ENCODE data around the gene SF3A2. TPM values are rescaled to one million over a fixed set of nuclear protein-coding genes. Genes with fewer than 3 reads are reported as not detected.

Gene SF3A2
- total RNA-seq, 1 donor from 2014 or later: 71.2 TPM

- H3K27ac ChIP-seq: no peak overlapping the region
- no peak for DNase-seq (ENCODE audit: extremely low spot score in 2 of 2)
- H3K4me3 ChIP-seq: no peak overlapping the region
- H3K9me3 ChIP-seq: no peaks in the 10 kb centered on the region
- peaks cover 0 to 50% of the 10 kb centered on the region in 2 donors for H3K36me3 ChIP-seq
- TF ChIP-seq, protein P1, sequence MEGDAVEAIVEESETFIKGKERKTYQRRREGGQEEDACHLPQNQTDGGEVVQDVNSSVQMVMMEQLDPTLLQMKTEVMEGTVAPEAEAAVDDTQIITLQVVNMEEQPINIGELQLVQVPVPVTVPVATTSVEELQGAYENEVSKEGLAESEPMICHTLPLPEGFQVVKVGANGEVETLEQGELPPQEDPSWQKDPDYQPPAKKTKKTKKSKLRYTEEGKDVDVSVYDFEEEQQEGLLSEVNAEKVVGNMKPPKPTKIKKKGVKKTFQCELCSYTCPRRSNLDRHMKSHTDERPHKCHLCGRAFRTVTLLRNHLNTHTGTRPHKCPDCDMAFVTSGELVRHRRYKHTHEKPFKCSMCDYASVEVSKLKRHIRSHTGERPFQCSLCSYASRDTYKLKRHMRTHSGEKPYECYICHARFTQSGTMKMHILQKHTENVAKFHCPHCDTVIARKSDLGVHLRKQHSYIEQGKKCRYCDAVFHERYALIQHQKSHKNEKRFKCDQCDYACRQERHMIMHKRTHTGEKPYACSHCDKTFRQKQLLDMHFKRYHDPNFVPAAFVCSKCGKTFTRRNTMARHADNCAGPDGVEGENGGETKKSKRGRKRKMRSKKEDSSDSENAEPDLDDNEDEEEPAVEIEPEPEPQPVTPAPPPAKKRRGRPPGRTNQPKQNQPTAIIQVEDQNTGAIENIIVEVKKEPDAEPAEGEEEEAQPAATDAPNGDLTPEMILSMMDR (IDR thresholded peaks at IDR 0.05): no peak
- TF ChIP-seq POLR2AphosphoS5 (IDR thresholded peaks at IDR 0.05; ENCODE audit: insufficient read depth in 1 of 2, low read depth in 1 of 2): no peak
- TF ChIP-seq POLR2A (IDR thresholded peaks at IDR 0.05): no peak
- no peaks in the 10 kb centered on the region for H3K4me1 ChIP-seq
- no peaks in the 10 kb centered on the region for H3K27me3 ChIP-seq
- intact Hi-C loops (cut with DNase I): no loop called here
Measured at GRCh38 chr19:2221918-2222317, 14.7 kb upstream of the SF3A2 start.

DNA sequence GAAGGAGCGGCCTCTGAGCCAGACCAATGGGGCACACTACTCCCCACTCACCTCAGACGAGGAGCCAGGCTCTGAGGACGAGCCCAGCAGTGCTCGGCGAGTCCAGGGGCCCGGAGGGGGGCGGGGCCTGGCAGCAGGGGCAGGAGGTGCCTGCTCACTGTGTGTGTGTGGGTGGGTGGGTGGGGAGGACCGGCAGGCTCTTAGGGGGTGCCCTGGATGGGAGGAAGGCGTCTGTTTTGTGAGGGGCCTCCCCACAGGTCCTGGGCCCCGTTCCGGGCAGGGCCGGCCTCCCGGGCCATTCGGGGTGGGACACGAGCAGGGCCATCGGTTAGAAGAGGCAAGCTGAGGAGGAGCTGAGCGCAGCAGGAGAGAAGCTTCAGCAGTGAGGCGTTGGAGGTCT, 13.2 kb upstream of the SF3A2 start:
- peaks cover 0 to 41% of the 10 kb centered on the region in 2 donors for H3K36me3 ChIP-seq
- no peaks in the 10 kb centered on the region for H3K9me3 ChIP-seq
- H3K27ac ChIP-seq: no peak overlapping the region
- H3K4me3 ChIP-seq: no peak overlapping the region
- no peaks in the 10 kb centered on the region for H3K27me3 ChIP-seq
- intact Hi-C loops (cut with DNase I): no loop called here
- TF ChIP-seq, protein P1 (IDR thresholded peaks at IDR 0.05): no peak
- TF ChIP-seq POLR2AphosphoS5 (IDR thresholded peaks at IDR 0.05; ENCODE audit: insufficient read depth in 1 of 2, low read depth in 1 of 2) (no peak), POLR2A (IDR thresholded peaks at IDR 0.05) (no peak)
- H3K4me1 ChIP-seq: no peaks in the 10 kb centered on the region
- no peak for DNase-seq (ENCODE audit: extremely low spot score in 2 of 2)

GRCh38 chr19:2223959-2224358, 12.7 kb upstream of the SF3A2 start:
- DNase-seq (ENCODE audit: extremely low spot score in 2 of 2): no peak
- Histone ChIP-seq H3K27me3 (no peaks in the 10 kb centered on the region), H3K4me3 (no peak overlapping the region), H3K36me3 (peaks cover 0 to 40% of the 10 kb centered on the region in 2 donors), H3K9me3 (no peaks in the 10 kb centered on the region), H3K27ac (no peak overlapping the region), H3K4me1 (no peaks in the 10 kb centered on the region)
- TF ChIP-seq POLR2A (IDR thresholded peaks at IDR 0.05) (no peak), POLR2AphosphoS5 (IDR thresholded peaks at IDR 0.05; ENCODE audit: insufficient read depth in 1 of 2, low read depth in 1 of 2) (no peak)
- TF ChIP-seq, protein P1 (IDR thresholded peaks at IDR 0.05): no peak
- intact Hi-C loops (cut with DNase I): no loop called here

DNA sequence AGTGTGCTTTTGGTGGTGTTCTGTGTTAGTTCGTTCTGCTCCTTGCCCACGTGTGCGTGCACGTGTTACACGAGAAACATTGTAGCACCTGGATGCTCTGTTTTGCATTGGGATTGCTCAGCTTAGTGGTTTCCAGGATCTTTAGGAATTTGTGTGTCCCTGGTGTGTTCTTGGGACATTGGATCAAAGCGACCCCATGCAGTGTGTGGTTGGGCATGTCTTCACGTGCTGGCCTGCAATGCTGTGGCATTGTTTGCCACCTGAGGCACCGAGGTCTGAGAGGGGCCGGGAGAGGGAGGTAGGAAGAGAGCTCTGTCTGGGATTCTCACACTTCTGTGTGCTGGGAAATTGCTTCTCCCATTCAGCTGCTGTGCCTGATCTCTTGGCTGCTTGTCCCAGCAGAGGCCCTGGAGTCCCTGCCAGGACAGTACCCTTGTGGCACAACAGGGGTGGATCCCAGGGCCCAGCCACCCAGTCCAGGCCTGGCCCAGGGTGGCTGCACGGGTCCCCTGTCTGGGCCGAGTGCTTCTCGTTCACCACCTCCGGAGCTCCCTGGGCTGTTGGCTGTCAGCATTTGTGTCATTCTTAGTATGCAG, 11.8 kb upstream of the SF3A2 start:
- TF ChIP-seq POLR2AphosphoS5 (IDR thresholded peaks at IDR 0.05; ENCODE audit: insufficient read depth in 1 of 2, low read depth in 1 of 2) (no peak), POLR2A (IDR thresholded peaks at IDR 0.05) (no peak)
- TF ChIP-seq, protein P1 (IDR thresholded peaks at IDR 0.05): no peak
- Histone ChIP-seq H3K27ac (no peak overlapping the region), H3K27me3 (no peaks in the 10 kb centered on the region), H3K36me3 (peaks cover 0 to 35% of the 10 kb centered on the region in 2 donors), H3K9me3 (no peaks in the 10 kb centered on the region), H3K4me1 (no peaks in the 10 kb centered on the region), H3K4me3 (no peak overlapping the region)
- intact Hi-C loops (cut with DNase I): no loop called here
- no peak for DNase-seq (ENCODE audit: extremely low spot score in 2 of 2)

GRCh38 chr19:2225415-2226050, 11.1 kb upstream of the SF3A2 start:
- Histone ChIP-seq H3K9me3 (no peaks in the 10 kb centered on the region), H3K4me3 (no peak overlapping the region), H3K27ac (no peak overlapping the region), H3K36me3 (peaks cover 0 to 33% of the 10 kb centered on the region in 2 donors), H3K27me3 (no peaks in the 10 kb centered on the region), H3K4me1 (no peaks in the 10 kb centered on the region)
- TF ChIP-seq POLR2A (IDR thresholded peaks at IDR 0.05): no peak
- TF ChIP-seq POLR2AphosphoS5 (IDR thresholded peaks at IDR 0.05; ENCODE audit: insufficient read depth in 1 of 2, low read depth in 1 of 2): no peak
- TF ChIP-seq, protein P1 (IDR thresholded peaks at IDR 0.05): no peak
- DNase-seq (ENCODE audit: extremely low spot score in 2 of 2): no peak
- intact Hi-C loops (cut with DNase I): no loop called here

All from vagina (tissue), 2 donors.